Mesothelial cell of epicardium (in vitro differentiated cells): ENCODE results near the gene HSPA12B. TPM values are rescaled to one million over a fixed set of nuclear protein-coding genes. Genes with fewer than 3 reads are reported as not detected.

Experiments used
- DNase-seq, 2 experiments: peaks; one replicate each; pipeline ENCODE4 v3.0.0; 2021; ENCODE audit warnings: low spot score in 2 of 2; ENCODE audit not compliant: unreplicated experiment in 2 of 2
- H3K27ac Mint-ChIP-seq: 2 replicates; pipeline ENCODE4 v1.8.0; 2021; ENCODE audit warnings: mixed read lengths
- H3K27me3 Mint-ChIP-seq: 2 replicates; pipeline ENCODE4 v1.8.0; 2021; ENCODE audit warnings: low read depth, mixed read lengths
- H3K36me3 Mint-ChIP-seq: 2 replicates; pipeline ENCODE4 v1.8.0; 2021; ENCODE audit warnings: mixed read lengths
- H3K4me1 Mint-ChIP-seq: 2 replicates; pipeline ENCODE4 v1.8.0; 2021; ENCODE audit warnings: mixed read lengths
- H3K4me3 Mint-ChIP-seq: 2 replicates; pipeline ENCODE4 v1.8.0; 2021; ENCODE audit warnings: mild to moderate bottlenecking, moderate library complexity, mixed read lengths
- H3K9me3 Mint-ChIP-seq: 2 replicates; pipeline ENCODE4 v1.8.0; 2021; ENCODE audit warnings: mixed read lengths
- CTCF ChIP-seq: fragments of 200-600 bp; sonication (generic); IDR thresholded peaks from one replicate; pipeline ENCODE4 v1.5.0; 2021; ENCODE audit warnings: antibody characterized with exemption; ENCODE audit not compliant: unreplicated experiment
- total RNA-seq: library from RNA; stranded (reverse); gene quantifications from 3 replicates; pipeline ENCODE4 v1.2.1, GENCODE V29; 2021

The HSPA12B gene
- total RNA-seq: 11.5 to 13.0 TPM (median 12.0 TPM) in 3 replicates

GRCh38 chr20:3732327-3733118 is at the start of gene HSPA12B:
Gene HSPA12B (plus strand): TSS chr20:3732685. CDS start chr20:3738675, 5,990 bp downstream.
- DNase-seq: no peak
- Mint-ChIP-seq H3K27ac (peak within 1 kb of the TSS; percentile 21), H3K4me3 (peak within 1 kb of the TSS; percentile 63), H3K27me3 (peaks cover 38% of the 10 kb centered on the region), H3K36me3 (no peaks in the 10 kb centered on the region), H3K4me1 (peaks cover 26% of the 10 kb centered on the region), H3K9me3 (no peaks in the 10 kb centered on the region)
- TF ChIP-seq CTCF: no peak

DNA sequence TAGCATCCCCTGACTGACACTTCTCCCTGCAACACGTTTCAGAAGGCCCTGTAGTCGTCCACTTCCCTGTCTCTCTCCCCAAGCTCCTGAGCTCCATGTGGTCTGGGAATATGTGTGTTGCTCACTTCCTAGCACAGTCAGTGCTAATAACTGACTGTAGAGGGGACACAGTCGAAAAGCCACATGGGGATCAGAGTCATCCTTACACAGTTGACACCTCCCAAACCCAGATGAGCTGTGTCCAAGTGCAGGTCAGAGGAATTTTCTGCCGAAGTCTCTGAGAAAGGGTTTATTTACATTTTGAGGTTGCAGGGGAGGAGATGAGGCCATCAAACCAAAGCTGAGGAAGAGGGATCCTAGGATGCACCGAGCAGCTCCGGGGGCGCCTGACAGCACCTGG is 47.1 kb upstream of the HSPA12B start:
- Mint-ChIP-seq H3K27ac (no peak overlapping the region), H3K27me3 (peaks cover 48% of the 10 kb centered on the region), H3K9me3 (no peaks in the 10 kb centered on the region), H3K4me3 (no peak overlapping the region), H3K36me3 (no peaks in the 10 kb centered on the region), H3K4me1 (peaks cover 29% of the 10 kb centered on the region)
- TF ChIP-seq CTCF: no peak
- no peak for DNase-seq

DNA sequence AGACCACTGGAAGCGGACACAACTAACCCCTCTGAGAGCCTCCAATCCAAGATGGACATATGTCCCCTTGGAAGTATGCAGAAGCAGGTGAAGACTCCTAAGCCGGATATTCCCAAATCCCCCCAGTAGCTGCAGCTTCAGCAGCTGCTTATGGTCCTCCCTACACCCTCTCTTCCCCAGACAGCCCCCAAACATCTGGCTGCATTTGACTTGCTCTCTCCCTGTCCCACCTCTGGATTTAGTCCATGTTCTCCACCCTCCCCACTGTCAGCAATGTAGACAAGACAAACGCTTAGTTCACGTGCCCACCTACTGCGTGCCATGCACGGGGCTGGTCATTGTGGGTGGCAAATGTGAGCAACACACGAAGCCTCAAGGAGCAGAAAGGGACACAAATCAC is 46.1 kb upstream of the HSPA12B start:
- no peak for TF ChIP-seq CTCF
- H3K36me3 Mint-ChIP-seq: no peaks in the 10 kb centered on the region
- H3K4me1 Mint-ChIP-seq: peaks cover 21% of the 10 kb centered on the region
- no peaks in the 10 kb centered on the region for H3K9me3 Mint-ChIP-seq
- DNase-seq: no peak
- H3K4me3 Mint-ChIP-seq: no peak overlapping the region
- peak overlapping the region; percentile 68 for H3K27ac Mint-ChIP-seq
- peaks cover 40% of the 10 kb centered on the region for H3K27me3 Mint-ChIP-seq

GRCh38 chr20:3686867-3687321 is 45.6 kb upstream of the HSPA12B start:
- no peak for TF ChIP-seq CTCF
- no peak for DNase-seq
- Mint-ChIP-seq H3K4me1 (peaks cover 21% of the 10 kb centered on the region), H3K27ac (peak overlapping the region; percentile 86), H3K9me3 (no peaks in the 10 kb centered on the region), H3K36me3 (no peaks in the 10 kb centered on the region), H3K4me3 (no peak overlapping the region), H3K27me3 (peaks cover 35% of the 10 kb centered on the region)

- Mint-ChIP-seq H3K27ac (no peak overlapping the region), H3K27me3 (peaks cover 30% of the 10 kb centered on the region), H3K4me1 (peaks cover 18% of the 10 kb centered on the region), H3K9me3 (no peaks in the 10 kb centered on the region), H3K4me3 (no peak overlapping the region), H3K36me3 (no peaks in the 10 kb centered on the region)
- no peak for TF ChIP-seq CTCF
- DNase-seq: no peak
These were observed 44.8 kb upstream of the HSPA12B start for GRCh38 chr20:3687655-3688054.
